Measurements from ENCODE around the gene DLG4.

DNA sequence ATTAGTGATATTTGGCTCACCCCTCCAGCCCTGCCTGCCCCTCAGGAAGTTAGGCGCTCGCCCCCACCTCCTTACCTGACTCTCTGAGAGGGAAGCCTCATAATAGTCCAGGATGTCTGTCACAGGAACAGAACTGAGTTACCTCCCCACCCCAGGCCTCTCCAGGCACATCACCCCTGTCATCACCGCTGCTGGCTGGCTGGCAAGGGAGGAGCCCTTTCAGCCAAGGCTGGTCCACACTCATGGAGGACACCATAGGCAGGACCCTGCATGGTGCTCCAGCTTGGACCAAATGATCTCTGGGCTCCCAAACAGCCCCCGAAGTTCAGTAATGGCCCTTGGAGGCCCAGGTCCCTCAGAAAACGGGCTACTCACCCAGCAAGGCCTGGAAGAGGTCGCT, 1.5 kb downstream of the DLG4 start:
- no peak for TF ChIP-seq EZH2 (IDR thresholded peaks at IDR 0.05; ENCODE audit: borderline replicate concordance, low read depth, low read length, severe bottlenecking)
- TF ChIP-seq, protein P1, sequence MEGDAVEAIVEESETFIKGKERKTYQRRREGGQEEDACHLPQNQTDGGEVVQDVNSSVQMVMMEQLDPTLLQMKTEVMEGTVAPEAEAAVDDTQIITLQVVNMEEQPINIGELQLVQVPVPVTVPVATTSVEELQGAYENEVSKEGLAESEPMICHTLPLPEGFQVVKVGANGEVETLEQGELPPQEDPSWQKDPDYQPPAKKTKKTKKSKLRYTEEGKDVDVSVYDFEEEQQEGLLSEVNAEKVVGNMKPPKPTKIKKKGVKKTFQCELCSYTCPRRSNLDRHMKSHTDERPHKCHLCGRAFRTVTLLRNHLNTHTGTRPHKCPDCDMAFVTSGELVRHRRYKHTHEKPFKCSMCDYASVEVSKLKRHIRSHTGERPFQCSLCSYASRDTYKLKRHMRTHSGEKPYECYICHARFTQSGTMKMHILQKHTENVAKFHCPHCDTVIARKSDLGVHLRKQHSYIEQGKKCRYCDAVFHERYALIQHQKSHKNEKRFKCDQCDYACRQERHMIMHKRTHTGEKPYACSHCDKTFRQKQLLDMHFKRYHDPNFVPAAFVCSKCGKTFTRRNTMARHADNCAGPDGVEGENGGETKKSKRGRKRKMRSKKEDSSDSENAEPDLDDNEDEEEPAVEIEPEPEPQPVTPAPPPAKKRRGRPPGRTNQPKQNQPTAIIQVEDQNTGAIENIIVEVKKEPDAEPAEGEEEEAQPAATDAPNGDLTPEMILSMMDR (IDR thresholded peaks at IDR 0.05; ENCODE audit: borderline replicate concordance, extremely low read depth, low read length, poor library complexity, severe bottlenecking): no peak
